Prostate gland (tissue), 2 donors: ENCODE results near the gene CCDC149. TPM values are rescaled to one million over a fixed set of nuclear protein-coding genes. Genes with fewer than 3 reads are reported as not detected.

Experiments
- DNase-seq: peaks from one replicate; pipeline ENCODE4 v3.0.0-alpha.2; 2019; ENCODE audit warnings: low spot score
- H3K27ac ChIP-seq, 2 donors: fragments of 200-600 bp; sonication (generic); 2 replicates each; pipeline ENCODE4 v1.5.1; 2017 to 2019
- H3K27me3 ChIP-seq: fragments of 200-600 bp; sonication (generic); replicated peaks from 2 replicates; pipeline ENCODE4 v1.5.1; 2019; ENCODE audit not compliant: insufficient read depth
- H3K36me3 ChIP-seq, 2 donors: fragments of 200-600 bp; sonication (generic); 1 replicate in 1 of 2; 2 replicates in 1 of 2; pipeline versions ENCODE4 v1.5.1 to v1.8.1; 2017 to 2019
- H3K4me1 ChIP-seq: fragments of 200-600 bp; sonication (generic); replicated peaks from 2 replicates; pipeline ENCODE4 v1.5.1; 2019
- H3K4me3 ChIP-seq, 2 donors: fragments of 200-600 bp; sonication (generic); 2 replicates each; pipeline ENCODE4 v1.5.1; 2017 to 2019
- H3K9me3 ChIP-seq: fragments of 200-600 bp; sonication (generic); 2 replicates; pipeline ENCODE4 v1.5.1; 2017
- CTCF ChIP-seq, 4 experiments: fragments of 200-600 bp in 2 of 4; fragments of 450-650 bp in 2 of 4; sonication (generic) in 2 of 4; IDR thresholded peaks; 1 replicate in 3 of 4; 2 replicates in 1 of 4; pipeline ENCODE4 v1.5.1; 2016 to 2019; ENCODE audit warnings: antibody characterized with exemption in 4 of 4, mild to moderate bottlenecking in 2 of 4, moderate library complexity in 2 of 4
- POLR2A ChIP-seq: fragments of 450-650 bp; IDR thresholded peaks from one replicate; pipeline ENCODE4 v1.6.1; 2016; ENCODE audit warnings: antibody characterized with exemption, mild to moderate bottlenecking
- POLR2AphosphoS5 ChIP-seq: sonication (generic); formaldehyde crosslinking; IDR thresholded peaks from one replicate; pipeline ENCODE4 v1.6.1; 2017; ENCODE audit warnings: antibody characterized with exemption
- WGBS: methylation state at CpG from one replicate; pipeline ENCODE4 v1.1.5; 2018; 5-methylcytosine and 5-hydroxymethylcytosine counted together
- intact Hi-C: fragments of 100-400 bp; cut with DNase I; formaldehyde crosslinking; loops from one replicate; pipeline ENCODE4 v1.14.2; 2022
- total RNA-seq, 2 donors: library from RNA; depleted of rRNA; stranded (reverse); fragments of >200 nt; gene quantifications; one replicate each; pipeline ENCODE4 v1.1.0, GENCODE V29; 2016

CCDC149 gene
- total RNA-seq, 2 donors from 2014 or later, result 14.0 to 19.6 TPM

- no peaks in the 10 kb centered on the region for H3K4me1 ChIP-seq
- TF ChIP-seq POLR2AphosphoS5 (no peak), POLR2A (no peak), CTCF (IDR thresholded peaks at IDR 0.05) (no peak)
- H3K4me3 ChIP-seq, result no peak overlapping the region
- DNase-seq, result no peak
- peak overlapping the region in 1 of 2 donors; percentile 79 for H3K27ac ChIP-seq
- intact Hi-C loops, result loop anchor here (5.0 to 10.0 kb wide), 2 partner anchors 212 to 319 kb away; partner anchors contain the start of gene DHX15
- H3K36me3 ChIP-seq, result no peaks in the 10 kb centered on the region
- no peaks in the 10 kb centered on the region for H3K9me3 ChIP-seq
- WGBS, result 82% methylated on average over 4 of the region's 4 CpGs
- no peaks in the 10 kb centered on the region for H3K27me3 ChIP-seq
Measured at GRCh38 chr4:24794051-24794450, 118.8 kb downstream of the CCDC149 start.

- Histone ChIP-seq H3K36me3 (no peaks in the 10 kb centered on the region), H3K9me3 (no peaks in the 10 kb centered on the region), H3K27me3 (no peaks in the 10 kb centered on the region), H3K4me3 (no peak overlapping the region), H3K4me1 (no peaks in the 10 kb centered on the region), H3K27ac (no peak overlapping the region)
- intact Hi-C loops, result loop anchor here (5.0 to 10.0 kb wide), 2 partner anchors 211 to 319 kb away; partner anchors contain the start of gene DHX15
- 85% methylated on average over 8 of the region's 8 CpGs for WGBS
- DNase-seq, result no peak
- TF ChIP-seq POLR2A (no peak), CTCF (IDR thresholded peaks at IDR 0.05) (peak in 2 of 4 experiments; percentile 17 to 33)
Measured at GRCh38 chr4:24793219-24794005, 119.4 kb downstream of the CCDC149 start.

- no peaks in the 10 kb centered on the region for H3K27me3 ChIP-seq
- no peak overlapping the region for H3K4me3 ChIP-seq
- H3K9me3 ChIP-seq, result no peaks in the 10 kb centered on the region
- TF ChIP-seq POLR2A, result no peak
- TF ChIP-seq CTCF (IDR thresholded peaks at IDR 0.05), result no peak
- no peak for TF ChIP-seq POLR2AphosphoS5
- no peaks in the 10 kb centered on the region for H3K36me3 ChIP-seq
- intact Hi-C loops, result loop anchor here (5.0 to 10.0 kb wide), 2 partner anchors 210 to 318 kb away; partner anchors contain the start of gene DHX15
- DNase-seq, result no peak
- 49% methylated on average over 4 of the region's 4 CpGs for WGBS
- no peaks in the 10 kb centered on the region for H3K4me1 ChIP-seq
- no peak overlapping the region for H3K27ac ChIP-seq
Measured at GRCh38 chr4:24792552-24792951, 120.3 kb downstream of the CCDC149 start.

GRCh38 chr4:24791043-24791442 lies 121.8 kb downstream of the CCDC149 start:
- H3K36me3 ChIP-seq, result no peaks in the 10 kb centered on the region
- no peaks in the 10 kb centered on the region for H3K27me3 ChIP-seq
- H3K4me1 ChIP-seq, result no peaks in the 10 kb centered on the region
- TF ChIP-seq CTCF (IDR thresholded peaks at IDR 0.05) (no peak), POLR2AphosphoS5 (no peak), POLR2A (no peak)
- DNase-seq, result no peak
- no peak overlapping the region for H3K4me3 ChIP-seq
- H3K27ac ChIP-seq, result no peak overlapping the region
- no peaks in the 10 kb centered on the region for H3K9me3 ChIP-seq
- intact Hi-C loops, result loop anchor here (5.0 to 10.0 kb wide), 2 partner anchors 209 to 316 kb away; partner anchors contain the start of gene DHX15

- TF ChIP-seq CTCF (IDR thresholded peaks at IDR 0.05), result no peak
- TF ChIP-seq POLR2A, result no peak
- TF ChIP-seq POLR2AphosphoS5, result no peak
- no peaks in the 10 kb centered on the region for H3K27me3 ChIP-seq
- no peaks in the 10 kb centered on the region for H3K36me3 ChIP-seq
- intact Hi-C loops, result loop anchor here (5.0 kb wide), 1 partner anchor 51 kb away; no protein-coding TSS in a partner anchor
- no peak for DNase-seq
- H3K4me3 ChIP-seq, result no peak overlapping the region
- WGBS, result 82% methylated on average over 3 of the region's 3 CpGs
- peaks cover 7% of the 10 kb centered on the region for H3K4me1 ChIP-seq
- no peak overlapping the region for H3K27ac ChIP-seq
- no peaks in the 10 kb centered on the region for H3K9me3 ChIP-seq
Measured at GRCh38 chr4:24783506-24783905, 129.3 kb downstream of the CCDC149 start.
